ENCODE measurements around the gene KIAA0825. TPM values are rescaled to one million over a fixed set of nuclear protein-coding genes. Genes with fewer than 3 reads are reported as not detected.
"Not testable (repeated sequence)": the region's sequence is repeated elsewhere in the genome, so short reads cannot be mapped to it uniquely, and the experiment has no call there.

KIAA0825 gene
- total RNA-seq, 1 experiment from 2014 or later, result 0.07 TPM

DNA sequence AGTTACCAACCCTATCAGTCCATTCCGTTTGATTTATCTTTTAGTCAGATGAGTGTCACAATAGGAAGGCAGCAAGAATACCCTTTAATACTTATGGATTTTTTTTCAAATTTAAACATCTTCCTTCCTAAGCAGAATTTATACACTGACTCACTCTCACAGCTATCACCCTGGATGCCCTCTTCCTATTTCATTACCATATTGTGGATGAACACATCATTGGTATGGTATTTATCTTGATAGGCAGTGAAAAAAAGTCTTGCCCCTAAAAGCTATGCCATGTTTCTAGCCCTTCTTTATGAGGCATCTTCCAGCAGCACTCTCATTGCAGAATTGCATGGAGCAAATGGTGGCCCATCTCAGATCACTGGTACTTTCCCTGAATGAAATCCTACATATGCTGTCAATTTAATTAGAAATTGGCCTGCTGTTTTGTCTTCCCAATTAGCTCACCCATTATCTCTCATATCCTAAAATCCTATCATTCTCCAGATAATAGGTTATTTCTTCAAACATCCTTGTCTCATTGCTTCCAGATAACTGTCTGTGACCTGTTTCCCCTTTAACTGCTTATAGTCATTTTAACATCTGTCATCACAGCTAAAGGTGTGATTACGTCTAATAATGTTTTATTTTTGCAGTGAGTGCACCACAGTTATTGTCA, 443.5 kb downstream of the KIAA0825 start:
- H3K4me2 ChIP-seq (ENCODE audit: low read length), result no peak overlapping the region
- H3K27ac ChIP-seq (ENCODE audit: low read length), result peak overlapping the region; percentile 21
- H3K79me2 ChIP-seq (ENCODE audit: low read length), result no peaks in the 10 kb centered on the region
- H3K27me3 ChIP-seq (ENCODE audit: low read length), result no peaks in the 10 kb centered on the region
- H3K9ac ChIP-seq (ENCODE audit: low read length), result no peak overlapping the region
- no peaks in the 10 kb centered on the region; the same call in 1 of the 2 replicates for H3K4me1 ChIP-seq (ENCODE audit: insufficient read depth, low read length)
- TF ChIP-seq EZH2 (IDR thresholded peaks at IDR 0.05; ENCODE audit: low read length, unreplicated experiment) (no peak), EZH2phosphoT487 (IDR thresholded peaks at IDR 0.05; ENCODE audit: borderline replicate concordance, low read length) (no peak)
- TF ChIP-seq, protein P1, sequence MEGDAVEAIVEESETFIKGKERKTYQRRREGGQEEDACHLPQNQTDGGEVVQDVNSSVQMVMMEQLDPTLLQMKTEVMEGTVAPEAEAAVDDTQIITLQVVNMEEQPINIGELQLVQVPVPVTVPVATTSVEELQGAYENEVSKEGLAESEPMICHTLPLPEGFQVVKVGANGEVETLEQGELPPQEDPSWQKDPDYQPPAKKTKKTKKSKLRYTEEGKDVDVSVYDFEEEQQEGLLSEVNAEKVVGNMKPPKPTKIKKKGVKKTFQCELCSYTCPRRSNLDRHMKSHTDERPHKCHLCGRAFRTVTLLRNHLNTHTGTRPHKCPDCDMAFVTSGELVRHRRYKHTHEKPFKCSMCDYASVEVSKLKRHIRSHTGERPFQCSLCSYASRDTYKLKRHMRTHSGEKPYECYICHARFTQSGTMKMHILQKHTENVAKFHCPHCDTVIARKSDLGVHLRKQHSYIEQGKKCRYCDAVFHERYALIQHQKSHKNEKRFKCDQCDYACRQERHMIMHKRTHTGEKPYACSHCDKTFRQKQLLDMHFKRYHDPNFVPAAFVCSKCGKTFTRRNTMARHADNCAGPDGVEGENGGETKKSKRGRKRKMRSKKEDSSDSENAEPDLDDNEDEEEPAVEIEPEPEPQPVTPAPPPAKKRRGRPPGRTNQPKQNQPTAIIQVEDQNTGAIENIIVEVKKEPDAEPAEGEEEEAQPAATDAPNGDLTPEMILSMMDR (conservative IDR thresholded peaks at IDR 0.05; ENCODE audit: low read depth, low read length), result no peak
- H3K36me3 ChIP-seq (ENCODE audit: low read depth, low read length), result no peaks in the 10 kb centered on the region
- no TSS peak for BruUV-seq (replicated peaks)
- H3K4me3 ChIP-seq (ENCODE audit: low read length), result no peak overlapping the region
- no peaks in the 10 kb centered on the region for H4K20me1 ChIP-seq (ENCODE audit: low read length)
- H2AFZ ChIP-seq (ENCODE audit: low read length), result no peak overlapping the region
- peak; percentile 51 for DNase-seq
- ChIA-PET POLR2A (ENCODE audit: unreplicated experiment) (interaction anchor here (0.6 kb wide), 1 partner anchor 49 kb away, joined by 3 read pairs; no protein-coding TSS in a partner anchor), CTCF (interaction anchor here (0.5 to 0.6 kb wide), 2 partner anchors 133 to 396 kb away, joined by 3 to 9 read pairs; no protein-coding TSS in a partner anchor)
- H3K9me3 ChIP-seq (ENCODE audit: low read length), result no peaks in the 10 kb centered on the region
- no peaks in the 10 kb centered on the region for H3K9me2 ChIP-seq (replicated peaks; ENCODE audit: low read length)
- peak; percentile 81 for ATAC-seq
- intact Hi-C loops (cut with micrococcal nuclease), result no loop called here
- no peaks in the 10 kb centered on the region for H3F3A ChIP-seq (ENCODE audit: low read length, unreplicated experiment)

GRCh38 chr5:94173100-94173499, 445.3 kb downstream of the KIAA0825 start:
- intact Hi-C loops (cut with micrococcal nuclease), result no loop called here
- Histone ChIP-seq H3K79me2 (ENCODE audit: low read length) (no peaks in the 10 kb centered on the region), H3K27me3 (ENCODE audit: low read length) (no peaks in the 10 kb centered on the region), H3K4me1 (ENCODE audit: insufficient read depth, low read length) (no peaks in the 10 kb centered on the region; the same call in 1 of the 2 replicates), H3K4me2 (ENCODE audit: low read length) (no peak overlapping the region), H3K9me2 (replicated peaks; ENCODE audit: low read length) (no peaks in the 10 kb centered on the region), H3K36me3 (ENCODE audit: low read depth, low read length) (no peaks in the 10 kb centered on the region), H2AFZ (ENCODE audit: low read length) (no peak overlapping the region), H3K27ac (ENCODE audit: low read length) (no peak overlapping the region), H4K20me1 (ENCODE audit: low read length) (no peaks in the 10 kb centered on the region), H3K9me3 (ENCODE audit: low read length) (no peaks in the 10 kb centered on the region), H3F3A (ENCODE audit: low read length, unreplicated experiment) (no peaks in the 10 kb centered on the region), H3K9ac (ENCODE audit: low read length) (no peak overlapping the region), H3K4me3 (ENCODE audit: low read length) (no peak overlapping the region)
- DNase-seq (no peak), ATAC-seq (no peak)
- POLR2A ChIA-PET (ENCODE audit: unreplicated experiment), result no interaction called here
- TF ChIP-seq, protein P1 (conservative IDR thresholded peaks at IDR 0.05; ENCODE audit: low read depth, low read length), result no peak
- TF ChIP-seq EZH2 (IDR thresholded peaks at IDR 0.05; ENCODE audit: low read length, unreplicated experiment) (no peak), EZH2phosphoT487 (IDR thresholded peaks at IDR 0.05; ENCODE audit: borderline replicate concordance, low read length) (no peak)
- CTCF ChIA-PET, result no interaction called here
- no TSS peak for BruUV-seq (replicated peaks)

DNA sequence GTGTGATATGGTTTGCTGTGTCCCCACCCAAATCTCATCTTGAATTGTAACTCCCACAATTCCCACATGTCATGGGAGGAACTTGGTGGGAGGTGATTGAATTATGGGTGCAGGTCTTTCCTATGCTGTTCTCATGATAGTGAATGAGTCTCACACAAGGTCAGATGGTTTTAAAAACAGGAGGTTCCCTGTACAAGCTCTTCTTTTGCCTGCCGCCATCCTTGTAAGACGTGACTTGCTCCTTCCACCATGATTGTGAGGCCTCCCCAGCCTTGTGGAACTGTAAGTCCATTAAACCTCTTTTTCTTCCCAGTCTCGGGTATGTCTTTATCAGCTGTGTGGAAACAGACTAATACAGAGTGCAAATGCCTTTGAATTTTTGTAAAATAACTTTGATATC, 447.3 kb downstream of the KIAA0825 start:
- H3F3A ChIP-seq (ENCODE audit: low read length, unreplicated experiment); H3K4me3 ChIP-seq (ENCODE audit: low read length); H4K20me1 ChIP-seq (ENCODE audit: low read length); intact Hi-C loops (cut with micrococcal nuclease); H3K27ac ChIP-seq (ENCODE audit: low read length); H3K79me2 ChIP-seq (ENCODE audit: low read length); H3K36me3 ChIP-seq (ENCODE audit: low read depth, low read length); H3K4me2 ChIP-seq (ENCODE audit: low read length); H3K9me2 ChIP-seq (replicated peaks; ENCODE audit: low read length); CTCF ChIA-PET; H3K9ac ChIP-seq (ENCODE audit: low read length); DNase-seq; H3K9me3 ChIP-seq (ENCODE audit: low read length); POLR2A ChIA-PET (ENCODE audit: unreplicated experiment); H3K27me3 ChIP-seq (ENCODE audit: low read length); H3K4me1 ChIP-seq (ENCODE audit: insufficient read depth, low read length); BruUV-seq (replicated peaks); H2AFZ ChIP-seq (ENCODE audit: low read length); ATAC-seq: not testable (repeated sequence)

GRCh38 chr5:94170158-94170557, 448.2 kb downstream of the KIAA0825 start:
- H3K9me2 ChIP-seq (replicated peaks; ENCODE audit: low read length); H3K27me3 ChIP-seq (ENCODE audit: low read length); H3K27ac ChIP-seq (ENCODE audit: low read length); POLR2A ChIA-PET (ENCODE audit: unreplicated experiment); BruUV-seq (replicated peaks); H3K4me3 ChIP-seq (ENCODE audit: low read length); H3K79me2 ChIP-seq (ENCODE audit: low read length); ATAC-seq; intact Hi-C loops (cut with micrococcal nuclease); H3K9ac ChIP-seq (ENCODE audit: low read length); H3K4me2 ChIP-seq (ENCODE audit: low read length); H3K36me3 ChIP-seq (ENCODE audit: low read depth, low read length); DNase-seq; H2AFZ ChIP-seq (ENCODE audit: low read length); H4K20me1 ChIP-seq (ENCODE audit: low read length); CTCF ChIA-PET; H3K9me3 ChIP-seq (ENCODE audit: low read length); H3F3A ChIP-seq (ENCODE audit: low read length, unreplicated experiment); H3K4me1 ChIP-seq (ENCODE audit: insufficient read depth, low read length): not testable (repeated sequence)

All from PC-3 (cell line).